Mucosa of rectum (tissue), 2 donors: ENCODE data around the gene IFT43.

ENCODE experiments used
- H3K27ac ChIP-seq, 2 donors: one replicate each; pipeline ENCODE4 v1.7.0; 2013; ENCODE audit warnings: inconsistent platforms in 2 of 2, low read depth in 2 of 2, low read length in 2 of 2
- H3K27me3 ChIP-seq, 2 donors: one replicate each; pipeline ENCODE4 v1.7.0; 2013; ENCODE audit warnings: low read length in 2 of 2; ENCODE audit not compliant: control insufficient read depth in 2 of 2, insufficient read depth in 2 of 2
- H3K36me3 ChIP-seq, 2 donors: one replicate each; pipeline ENCODE4 v1.7.0; 2013; ENCODE audit warnings: low read length in 2 of 2; ENCODE audit not compliant: control insufficient read depth in 2 of 2, insufficient read depth in 2 of 2
- H3K4me1 ChIP-seq, 2 donors: one replicate each; pipeline ENCODE4 v1.7.0; 2013; ENCODE audit warnings: low read length in 2 of 2, mild to moderate bottlenecking in 1 of 2; ENCODE audit not compliant: control insufficient read depth in 2 of 2, insufficient read depth in 2 of 2
- H3K4me3 ChIP-seq, 2 donors: one replicate each; pipeline ENCODE4 v1.7.0; 2013; ENCODE audit warnings: low read length in 2 of 2
- H3K9ac ChIP-seq, 2 donors: one replicate each; pipeline ENCODE4 v1.7.0; 2013; ENCODE audit warnings: low read length in 2 of 2, low read depth in 1 of 2, mild to moderate bottlenecking in 1 of 2
- H3K9me3 ChIP-seq, 2 donors: one replicate each; pipeline ENCODE4 v1.7.0; 2013; ENCODE audit warnings: low read length in 2 of 2; ENCODE audit not compliant: control insufficient read depth in 2 of 2
- donor health status: healthy.
- donor health status: Normal muscosa, but diverticular disease.

The IFT43 gene

DNA sequence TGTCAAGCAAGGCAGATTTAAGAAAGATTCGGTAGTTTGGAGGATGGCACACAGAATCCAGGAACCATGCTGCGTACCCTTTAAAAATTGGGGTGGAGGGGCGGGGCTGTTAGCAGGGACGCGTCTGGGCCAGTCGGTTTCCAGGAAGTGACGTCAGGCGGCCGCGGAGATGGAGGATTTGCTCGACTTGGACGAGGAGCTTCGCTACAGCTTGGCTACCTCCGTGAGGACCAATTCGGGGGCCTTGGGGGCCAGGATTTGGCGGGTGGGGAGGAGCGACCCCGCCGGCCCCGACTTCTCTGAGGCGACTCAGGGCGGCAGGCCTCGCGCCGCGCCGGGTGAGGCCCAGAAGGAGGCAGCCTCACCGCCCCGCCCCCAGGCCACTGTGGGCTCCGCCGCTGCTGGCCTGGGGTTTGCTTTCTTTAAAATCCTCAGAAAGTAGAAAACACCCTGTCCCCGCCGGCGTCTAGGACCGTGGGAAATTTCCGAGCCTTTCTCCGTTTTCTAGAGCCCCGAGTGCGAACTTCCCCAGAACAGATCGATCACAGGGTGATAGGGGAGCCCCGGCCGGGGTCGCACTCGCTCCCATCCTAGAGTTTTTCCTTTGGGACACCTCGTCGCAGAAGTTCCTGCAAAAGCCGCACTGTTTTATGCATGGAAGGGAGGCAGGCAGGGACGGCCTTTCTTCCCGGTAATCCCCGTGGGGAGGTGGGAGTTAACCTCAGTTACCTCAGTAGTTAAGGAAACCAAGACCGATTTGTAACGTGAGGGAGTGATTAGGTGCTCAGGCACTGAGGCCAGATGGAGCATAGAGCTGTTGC is at the start of gene IFT43:
IFT43 (plus strand) TSS at position 146 of the 821 bp plus-strand sequence; CDS start at position 170, 24 bp downstream.
- Histone ChIP-seq H3K9ac (peak within 1 kb of the TSS; percentile 78 to 83), H3K27me3 (no peaks in the 10 kb centered on the region), H3K36me3 (peaks cover 6 to 7% of the 10 kb centered on the region in 2 donors), H3K4me3 (peak within 1 kb of the TSS; percentile 75 to 90), H3K9me3 (no peaks in the 10 kb centered on the region), H3K27ac (peak within 1 kb of the TSS; percentile 66 to 79), H3K4me1 (peaks cover 21% of the 10 kb centered on the region in 2 donors)

DNA sequence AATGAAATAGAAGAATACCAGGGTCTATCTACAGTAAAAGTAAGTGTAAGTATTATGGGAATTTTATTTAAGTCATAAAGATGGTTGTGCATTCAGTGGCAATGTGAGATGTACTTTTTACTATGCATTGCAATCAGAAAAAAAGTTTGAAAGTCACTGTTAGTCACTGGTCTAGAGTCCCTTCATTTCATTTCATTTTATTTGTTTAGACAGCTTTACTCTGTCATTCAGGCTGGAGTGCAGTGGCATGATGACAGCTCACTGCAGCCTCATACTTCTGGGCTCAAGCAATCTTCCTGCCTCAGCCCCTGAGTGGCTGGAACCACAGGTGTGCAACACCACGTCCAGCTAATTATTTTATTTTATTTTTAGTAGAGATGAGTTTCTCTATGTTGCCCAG is 46.4 kb upstream of the IFT43 start:
- H3K27me3 ChIP-seq, result no peaks in the 10 kb centered on the region
- H3K4me3 ChIP-seq, result no peak overlapping the region
- no peaks in the 10 kb centered on the region for H3K9me3 ChIP-seq
- no peak overlapping the region for H3K9ac ChIP-seq
- H3K4me1 ChIP-seq, result no peaks in the 10 kb centered on the region
- no peaks in the 10 kb centered on the region for H3K36me3 ChIP-seq
- no peak overlapping the region for H3K27ac ChIP-seq

- Histone ChIP-seq H3K9me3 (no peaks in the 10 kb centered on the region), H3K4me3 (no peak overlapping the region), H3K36me3 (no peaks in the 10 kb centered on the region), H3K4me1 (no peaks in the 10 kb centered on the region), H3K27me3 (no peaks in the 10 kb centered on the region), H3K9ac (no peak overlapping the region), H3K27ac (no peak overlapping the region)
These were observed 44.5 kb upstream of the IFT43 start for GRCh38 chr14:75941030-75941429.

DNA sequence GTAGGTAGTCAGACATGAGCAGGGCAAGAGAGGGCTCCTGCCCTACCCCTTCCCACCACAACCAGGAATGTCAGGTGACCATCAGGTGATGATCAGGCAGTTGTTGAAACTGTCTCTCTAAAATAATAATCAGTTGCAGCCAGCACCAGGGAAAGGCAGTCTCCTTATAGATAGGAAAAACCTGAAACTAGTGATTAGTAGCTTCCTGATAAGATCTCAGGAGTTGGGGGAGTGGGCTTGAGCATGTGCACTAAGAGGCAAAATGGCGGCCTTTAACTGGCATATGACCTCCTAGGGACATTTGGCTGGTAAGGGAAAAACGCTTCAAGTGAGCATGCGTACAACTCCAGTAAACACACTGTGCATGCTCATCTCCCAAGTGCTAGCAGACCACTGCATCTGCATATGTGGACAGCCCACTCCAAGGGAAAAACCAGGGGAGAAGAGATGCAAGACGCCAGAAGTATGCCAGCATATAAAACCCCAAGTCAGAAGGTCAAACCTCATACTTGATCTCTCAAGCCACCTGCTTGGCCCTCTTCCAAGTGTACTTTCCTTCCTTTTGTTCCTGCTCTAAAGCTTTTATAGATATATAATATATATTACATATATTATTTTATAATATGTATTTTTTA is 40.8 kb upstream of the IFT43 start:
- Histone ChIP-seq H3K4me1 (no peaks in the 10 kb centered on the region), H3K27ac (no peak overlapping the region), H3K4me3 (no peak overlapping the region), H3K36me3 (no peaks in the 10 kb centered on the region), H3K9ac (no peak overlapping the region), H3K9me3 (no peaks in the 10 kb centered on the region), H3K27me3 (no peaks in the 10 kb centered on the region)

- no peaks in the 10 kb centered on the region for H3K36me3 ChIP-seq
- no peaks in the 10 kb centered on the region for H3K4me1 ChIP-seq
- no peak overlapping the region for H3K27ac ChIP-seq
- no peak overlapping the region for H3K4me3 ChIP-seq
- H3K9ac ChIP-seq, result no peak overlapping the region
- no peaks in the 10 kb centered on the region for H3K27me3 ChIP-seq
- no peaks in the 10 kb centered on the region for H3K9me3 ChIP-seq
These were observed 38.8 kb upstream of the IFT43 start for GRCh38 chr14:75946785-75947184.

GRCh38 chr14:75952489-75952888 is 33.1 kb upstream of the IFT43 start:
- Histone ChIP-seq H3K27ac (no peak overlapping the region), H3K36me3 (peaks cover 0 to 8% of the 10 kb centered on the region in 2 donors), H3K9me3 (no peaks in the 10 kb centered on the region)

GRCh38 chr14:75959031-75959430 is 26.5 kb upstream of the IFT43 start:
- no peak overlapping the region for H3K4me3 ChIP-seq
- no peak overlapping the region for H3K9ac ChIP-seq
- H3K27me3 ChIP-seq, result no peaks in the 10 kb centered on the region
- H3K4me1 ChIP-seq, result no peaks in the 10 kb centered on the region
- H3K27ac ChIP-seq, result no peak overlapping the region
- H3K9me3 ChIP-seq, result no peaks in the 10 kb centered on the region
- peaks cover 5 to 11% of the 10 kb centered on the region in 2 donors for H3K36me3 ChIP-seq

More at GRCh38 chr14:75952489-75952888, 33.1 kb upstream of the IFT43 start:
- Histone ChIP-seq H3K4me1 (no peaks in the 10 kb centered on the region), H3K9ac (no peak overlapping the region), H3K4me3 (no peak overlapping the region), H3K27me3 (no peaks in the 10 kb centered on the region)

- Histone ChIP-seq H3K9ac (no peak overlapping the region), H3K36me3 (peaks cover 5% of the 10 kb centered on the region in 2 donors)
These were observed 25.3 kb upstream of the IFT43 start for GRCh38 chr14:75960231-75960630.

DNA sequence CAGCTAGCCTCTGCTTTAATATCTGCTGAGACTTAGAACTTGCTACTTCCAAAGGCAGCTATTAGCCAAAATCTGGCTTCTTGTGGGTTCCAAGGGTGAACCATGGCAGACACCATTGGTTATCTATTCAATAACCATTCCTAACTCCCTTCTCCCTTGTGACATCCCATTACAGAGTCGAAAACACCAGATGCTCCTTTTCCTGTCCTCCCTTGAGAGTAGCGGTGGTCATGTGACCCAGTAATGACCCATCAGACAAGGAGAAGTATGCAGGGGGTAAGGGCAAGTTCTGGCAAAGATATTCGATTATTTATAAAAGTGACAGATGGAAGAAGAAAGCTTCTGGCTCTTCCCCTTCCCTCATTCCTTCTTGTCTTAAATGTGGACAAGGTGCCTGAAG is 23.9 kb upstream of the IFT43 start:
- Histone ChIP-seq H3K4me3 (no peak overlapping the region), H3K4me1 (no peaks in the 10 kb centered on the region), H3K27me3 (no peaks in the 10 kb centered on the region), H3K27ac (no peak overlapping the region), H3K9ac (no peak overlapping the region), H3K9me3 (no peaks in the 10 kb centered on the region), H3K36me3 (peaks cover 3 to 5% of the 10 kb centered on the region in 2 donors)

More at GRCh38 chr14:75960231-75960630, 25.3 kb upstream of the IFT43 start:
- Histone ChIP-seq H3K4me3 (no peak overlapping the region), H3K4me1 (no peaks in the 10 kb centered on the region), H3K27me3 (no peaks in the 10 kb centered on the region), H3K27ac (no peak overlapping the region), H3K9me3 (no peaks in the 10 kb centered on the region)

GRCh38 chr14:75967866-75968265 is 17.7 kb upstream of the IFT43 start:
- no peaks in the 10 kb centered on the region for H3K4me1 ChIP-seq
- no peak overlapping the region for H3K4me3 ChIP-seq
- no peaks in the 10 kb centered on the region for H3K36me3 ChIP-seq
- no peak overlapping the region for H3K27ac ChIP-seq
- H3K9me3 ChIP-seq, result no peaks in the 10 kb centered on the region
- H3K27me3 ChIP-seq, result no peaks in the 10 kb centered on the region
- no peak overlapping the region for H3K9ac ChIP-seq
